ENCODE results near the gene ESRRB.

DNA sequence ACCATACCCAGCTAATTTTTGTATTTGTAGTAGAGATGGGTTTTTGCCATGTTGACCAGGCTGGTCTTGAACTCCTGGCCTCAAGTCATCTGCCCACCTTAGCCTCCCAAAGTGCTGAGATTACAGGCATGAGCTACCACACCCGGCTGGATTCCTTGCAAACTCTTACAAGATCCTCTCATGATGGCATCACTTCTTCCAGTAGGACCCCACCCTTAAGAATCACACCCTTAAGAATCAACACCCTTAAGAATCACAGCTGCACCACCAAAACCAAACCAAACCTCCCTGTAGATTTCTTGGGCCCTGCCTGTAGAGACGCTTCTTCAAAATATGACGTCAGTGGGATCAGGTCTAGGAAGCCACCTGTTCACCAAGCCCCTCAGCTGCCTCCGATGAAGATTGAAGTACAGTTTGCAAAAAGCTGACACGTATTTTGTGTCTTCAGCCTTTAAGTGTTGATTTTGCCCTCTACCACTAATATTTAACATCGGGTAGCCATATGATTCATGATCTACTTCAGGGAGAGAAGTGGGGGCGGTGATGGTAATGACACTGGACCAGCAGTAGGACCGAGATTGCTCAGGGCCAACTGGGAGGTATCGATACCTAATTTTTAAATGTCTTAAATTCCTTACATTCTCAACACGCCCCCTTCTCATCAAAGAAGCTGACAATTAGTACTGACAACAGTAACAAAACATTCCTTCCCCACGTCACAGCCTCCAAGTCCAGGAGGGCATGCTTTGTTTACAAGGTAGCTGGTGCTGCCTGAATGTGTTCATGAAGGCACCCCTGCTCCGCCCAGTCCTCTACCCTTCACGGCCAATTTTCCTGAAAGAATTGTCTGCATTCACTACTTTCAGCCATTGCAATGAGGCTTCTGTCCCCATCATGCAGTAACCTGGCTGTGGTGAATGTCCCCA is 57.2 kb downstream of the ESRRB start:
- no peak for TF ChIP-seq CTCF (IDR thresholded peaks at IDR 0.05)
- no peak for TF ChIP-seq ZFX (IDR thresholded peaks at IDR 0.05; ENCODE audit: borderline replicate concordance)
